ENCODE data around the gene GNE. TPM values are rescaled to one million over a fixed set of nuclear protein-coding genes. Genes with fewer than 3 reads are reported as not detected.

GNE gene
- total and polyA plus RNA-seq, 3 donors from 2014 or later, result 13.2 to 26.6 (median 22.7) TPM

DNA sequence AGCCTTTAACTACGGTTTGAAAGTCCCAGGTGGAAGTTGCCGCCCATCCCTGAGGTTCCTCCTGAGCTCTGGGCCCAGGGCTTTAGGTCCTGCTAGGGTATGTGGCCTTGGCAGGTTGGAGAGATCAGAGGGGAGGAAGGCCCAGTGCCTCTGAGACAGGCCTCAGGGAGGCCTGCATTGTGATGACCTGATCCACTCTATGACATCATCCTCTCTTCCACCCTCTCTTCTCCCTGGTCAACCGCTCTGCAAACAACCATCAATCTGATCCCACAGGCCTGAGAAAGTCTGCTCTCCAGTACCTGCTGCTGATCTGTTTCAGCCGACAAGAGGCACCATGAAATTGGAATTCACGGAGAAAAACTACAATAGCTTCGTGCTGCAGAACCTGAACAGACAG lies 89.1 kb downstream of the GNE start, which contains the start of gene CCIN:
Gene CCIN, plus strand, starts transcription at position 223 of the 400 bp plus-strand sequence. Its CDS starts 115 bp downstream, at position 338.
- Histone ChIP-seq H3K4me1 (no peaks in the 10 kb centered on the region), H3K27ac (no peak within 1 kb of the TSS), H3K27me3 (no peaks in the 10 kb centered on the region), H3K4me3 (no peak within 1 kb of the TSS), H3K9me3 (no peaks in the 10 kb centered on the region), H3K36me3 (ENCODE audit: low read depth, missing control alignments) (no peaks in the 10 kb centered on the region)
- 90 to 93% methylated on average over 4 to 6 of the region's 6 CpGs for WGBS, 2 donors
- intact Hi-C loops (cut with DNase I; ENCODE audit: low total_unique reads), result loop anchor here (5.0 to 10.0 kb wide), 2 partner anchors 64 to 153 kb away; no protein-coding TSS in a partner anchor
- DNase-seq, result no peak
- TF ChIP-seq POLR2A (IDR thresholded peaks at IDR 0.05), result no peak
- TF ChIP-seq, protein P1, sequence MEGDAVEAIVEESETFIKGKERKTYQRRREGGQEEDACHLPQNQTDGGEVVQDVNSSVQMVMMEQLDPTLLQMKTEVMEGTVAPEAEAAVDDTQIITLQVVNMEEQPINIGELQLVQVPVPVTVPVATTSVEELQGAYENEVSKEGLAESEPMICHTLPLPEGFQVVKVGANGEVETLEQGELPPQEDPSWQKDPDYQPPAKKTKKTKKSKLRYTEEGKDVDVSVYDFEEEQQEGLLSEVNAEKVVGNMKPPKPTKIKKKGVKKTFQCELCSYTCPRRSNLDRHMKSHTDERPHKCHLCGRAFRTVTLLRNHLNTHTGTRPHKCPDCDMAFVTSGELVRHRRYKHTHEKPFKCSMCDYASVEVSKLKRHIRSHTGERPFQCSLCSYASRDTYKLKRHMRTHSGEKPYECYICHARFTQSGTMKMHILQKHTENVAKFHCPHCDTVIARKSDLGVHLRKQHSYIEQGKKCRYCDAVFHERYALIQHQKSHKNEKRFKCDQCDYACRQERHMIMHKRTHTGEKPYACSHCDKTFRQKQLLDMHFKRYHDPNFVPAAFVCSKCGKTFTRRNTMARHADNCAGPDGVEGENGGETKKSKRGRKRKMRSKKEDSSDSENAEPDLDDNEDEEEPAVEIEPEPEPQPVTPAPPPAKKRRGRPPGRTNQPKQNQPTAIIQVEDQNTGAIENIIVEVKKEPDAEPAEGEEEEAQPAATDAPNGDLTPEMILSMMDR (IDR thresholded peaks at IDR 0.05), result no peak

DNA sequence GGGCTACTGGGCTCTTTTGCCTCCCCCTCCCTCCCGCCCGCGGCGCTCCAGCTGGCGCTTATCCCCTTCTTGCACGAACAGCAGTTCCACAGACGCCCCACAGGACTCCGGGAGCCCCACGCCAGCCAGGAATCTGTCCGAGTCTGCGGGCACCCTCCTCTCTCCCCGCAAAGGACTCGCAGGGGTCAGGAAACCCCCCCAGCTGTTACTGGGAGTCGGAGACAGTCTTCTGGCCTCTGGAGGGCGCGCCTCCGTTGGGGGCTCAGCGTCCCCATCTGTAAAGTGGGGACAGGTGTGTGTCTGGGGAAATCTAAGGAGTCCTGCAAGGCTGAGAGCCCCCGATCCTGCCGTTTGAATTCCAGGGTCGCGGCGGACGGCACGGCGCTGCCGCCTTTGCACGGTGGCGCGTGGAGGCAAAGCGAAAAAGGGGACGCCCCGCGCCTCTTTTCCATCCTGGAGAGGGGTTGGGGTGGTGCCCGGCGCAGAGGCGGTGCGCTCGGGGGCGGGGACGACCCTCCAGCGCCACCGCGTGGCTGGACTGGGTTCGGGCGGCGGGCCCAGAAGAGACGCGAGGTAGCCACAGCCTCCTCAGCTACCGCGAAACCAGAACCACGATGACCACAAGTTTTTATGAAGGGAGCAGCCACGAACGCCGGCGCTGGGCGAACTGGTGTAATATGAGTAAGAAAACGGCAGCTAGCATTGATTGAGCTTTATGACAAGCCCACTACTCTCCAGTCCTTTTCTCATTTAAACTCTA lies 91.9 kb downstream of the GNE start:
- Histone ChIP-seq H3K4me1 (peaks cover 9% of the 10 kb centered on the region), H3K9me3 (no peaks in the 10 kb centered on the region), H3K27ac (peak overlapping the region in 1 of 2 donors; percentile 74), H3K36me3 (ENCODE audit: low read depth, missing control alignments) (no peaks in the 10 kb centered on the region), H3K27me3 (no peaks in the 10 kb centered on the region), H3K4me3 (peak overlapping the region; percentile 55 to 61)
- 0 to 3% methylated on average over 25 to 57 of the region's 58 CpGs for WGBS, 2 donors
- peak; percentile 84 for DNase-seq
- intact Hi-C loops (cut with DNase I; ENCODE audit: low total_unique reads), result loop anchor here (5.0 to 10.0 kb wide), 2 partner anchors 62 to 156 kb away; no protein-coding TSS in a partner anchor
- no peak for TF ChIP-seq POLR2A (IDR thresholded peaks at IDR 0.05)
- TF ChIP-seq, protein P1 (IDR thresholded peaks at IDR 0.05), result peak; percentile 75 to 94 (median 85)

DNA sequence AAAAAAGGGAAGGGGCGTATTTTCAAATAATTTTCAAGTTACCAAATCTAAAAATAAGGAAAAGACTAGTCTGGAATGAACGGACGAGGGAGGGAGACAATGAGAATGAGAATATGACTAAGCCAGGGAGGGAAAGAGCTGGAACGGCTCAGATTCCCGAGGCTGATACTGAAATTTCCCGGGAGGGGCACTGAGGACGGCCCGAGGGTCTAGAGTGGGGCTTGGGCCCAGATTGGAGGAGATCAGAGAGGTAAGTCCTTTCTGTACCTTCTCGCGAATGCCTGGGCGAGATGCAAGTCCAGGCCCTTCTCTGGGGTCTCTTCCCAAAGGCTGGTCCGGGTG lies 92.5 kb downstream of the GNE start:
- no peak for TF ChIP-seq POLR2A (IDR thresholded peaks at IDR 0.05)
- TF ChIP-seq, protein P1 (IDR thresholded peaks at IDR 0.05), result no peak
- Histone ChIP-seq H3K4me1 (peaks cover 9% of the 10 kb centered on the region), H3K27ac (peak overlapping the region in 1 of 2 donors; percentile 74), H3K27me3 (no peaks in the 10 kb centered on the region), H3K4me3 (peak overlapping the region; percentile 55 to 61), H3K9me3 (no peaks in the 10 kb centered on the region), H3K36me3 (ENCODE audit: low read depth, missing control alignments) (no peaks in the 10 kb centered on the region)
- intact Hi-C loops (cut with DNase I; ENCODE audit: low total_unique reads), result loop anchor here (5.0 to 10.0 kb wide), 2 partner anchors 61 to 157 kb away; no protein-coding TSS in a partner anchor
- no peak for DNase-seq
- WGBS, 2 donors, result 14 to 39% methylated on average over 9 to 12 of the region's 12 CpGs

DNA sequence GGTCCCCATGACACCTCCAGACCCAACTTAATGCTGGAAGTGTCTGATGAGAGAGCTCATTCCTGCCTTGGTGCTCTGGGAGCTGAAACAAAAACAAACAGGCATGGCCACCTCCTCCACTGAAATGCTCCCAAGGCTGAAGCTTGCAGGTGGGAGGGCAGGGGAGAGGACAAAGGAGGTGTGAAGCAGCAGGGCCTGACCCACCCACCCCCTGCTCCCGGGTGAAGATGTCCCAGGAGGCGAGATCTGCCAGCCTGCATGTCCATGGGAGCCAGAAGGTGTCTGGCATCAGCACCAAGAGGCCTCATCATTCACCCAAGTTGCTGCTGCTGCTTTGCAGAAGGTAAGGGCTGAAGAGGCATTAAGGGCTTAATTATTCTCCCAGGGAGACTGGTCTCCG lies 93.3 kb downstream of the GNE start:
- H3K27me3 ChIP-seq, result no peaks in the 10 kb centered on the region
- peak overlapping the region in 1 of 2 donors; percentile 74 for H3K27ac ChIP-seq
- no peak for DNase-seq
- intact Hi-C loops (cut with DNase I; ENCODE audit: low total_unique reads), result loop anchor here (5.0 to 10.0 kb wide), 2 partner anchors 60 to 157 kb away; no protein-coding TSS in a partner anchor
- 66 to 77% methylated on average over 3 of the region's 3 CpGs for WGBS, 2 donors
- peaks cover 9% of the 10 kb centered on the region for H3K4me1 ChIP-seq
- TF ChIP-seq, protein P1 (IDR thresholded peaks at IDR 0.05), result no peak
- no peak overlapping the region for H3K4me3 ChIP-seq
- H3K9me3 ChIP-seq, result no peaks in the 10 kb centered on the region
- H3K36me3 ChIP-seq (ENCODE audit: low read depth, missing control alignments), result no peaks in the 10 kb centered on the region

Small RNA genes lying within 50 kb of the gene (small RNA-seq; reads per million reads assigned to genes)
- 0 reads per million in 2 donors for gene RNU4-53P

Other genes with a start within 250 kb of the GNE start
- gene RECK, start 221.5 kb downstream of the GNE start, total RNA-seq, result 10 to 100 TPM; 10.1 to 15.4 TPM
- 17.6 TPM for gene RECK, start 221.5 kb downstream of the GNE start, polyA plus RNA-seq (ENCODE audit: insufficient read depth, low read depth, low replicate concordance)
- gene GLIPR2, start 121.7 kb downstream of the GNE start, total RNA-seq, result 1 to 10 TPM; 3.5 to 3.9 TPM
- 19.6 TPM for gene GLIPR2, start 121.7 kb downstream of the GNE start, polyA plus RNA-seq (ENCODE audit: insufficient read depth, low read depth, low replicate concordance)
- gene CCIN, start 89.1 kb downstream of the GNE start, total RNA-seq, result 10 to 100 TPM; 48.7 to 84.8 TPM
- gene CCIN, start 89.1 kb downstream of the GNE start, polyA plus RNA-seq (ENCODE audit: insufficient read depth, low read depth, low replicate concordance), result 171 TPM
- gene CLTA, start 67.5 kb downstream of the GNE start, total RNA-seq, result 100 to 1,000 TPM; 135 to 168 TPM
- gene CLTA, start 67.5 kb downstream of the GNE start, polyA plus RNA-seq (ENCODE audit: insufficient read depth, low read depth, low replicate concordance), result 208 TPM
- 100 to 1,000 TPM; 116 to 117 TPM for gene RNF38, start 141.8 kb upstream of the GNE start, total RNA-seq
- gene RNF38, start 141.8 kb upstream of the GNE start, polyA plus RNA-seq (ENCODE audit: insufficient read depth, low read depth, low replicate concordance), result 197 TPM